ENCODE data around the gene EPN1. TPM values are rescaled to one million over a fixed set of nuclear protein-coding genes. Genes with fewer than 3 reads are reported as not detected.

EPN1 gene
- total RNA-seq, 1 donor from 2014 or later: 117 TPM

GRCh38 chr19:55651236-55651635 lies 23.8 kb upstream of the EPN1 start:
- H3K4me3 ChIP-seq: no peak overlapping the region
- no peak overlapping the region for H3K27ac ChIP-seq
- peaks cover 26% of the 10 kb centered on the region for H3K4me1 ChIP-seq
- H3K36me3 ChIP-seq: no peaks in the 10 kb centered on the region
- no peak for TF ChIP-seq CTCF (IDR thresholded peaks at IDR 0.05)
- H3K27me3 ChIP-seq: no peaks in the 10 kb centered on the region
- intact Hi-C loops (cut with DNase I): no loop called here
- DNase-seq: no peak
- no peak for ATAC-seq
- H3K9me3 ChIP-seq: no peaks in the 10 kb centered on the region

GRCh38 chr19:55652311-55653128 lies 22.5 kb upstream of the EPN1 start:
- intact Hi-C loops (cut with DNase I): no loop called here
- peaks cover 33% of the 10 kb centered on the region for H3K4me1 ChIP-seq
- H3K36me3 ChIP-seq: no peaks in the 10 kb centered on the region
- H3K27ac ChIP-seq: no peak overlapping the region
- H3K4me3 ChIP-seq: no peak overlapping the region
- H3K27me3 ChIP-seq: no peaks in the 10 kb centered on the region
- no peak for TF ChIP-seq CTCF (IDR thresholded peaks at IDR 0.05)
- ATAC-seq: no peak
- H3K9me3 ChIP-seq: no peaks in the 10 kb centered on the region
- no peak for DNase-seq

GRCh38 chr19:55653651-55654322 lies 21.2 kb upstream of the EPN1 start:
- peak; percentile 80 for ATAC-seq

GRCh38 chr19:55654323-55654867 lies 20.6 kb upstream of the EPN1 start:
- DNase-seq: peak; percentile 99
- Histone ChIP-seq H3K27ac (peak overlapping the region; percentile 97), H3K9me3 (no peaks in the 10 kb centered on the region), H3K4me1 (peaks cover 40% of the 10 kb centered on the region), H3K27me3 (no peaks in the 10 kb centered on the region), H3K4me3 (peak overlapping the region; percentile 81), H3K36me3 (peaks cover 4% of the 10 kb centered on the region)
- no peak for TF ChIP-seq CTCF (IDR thresholded peaks at IDR 0.05)
- intact Hi-C loops (cut with DNase I): no loop called here
- peak; percentile 84 for ATAC-seq

More at GRCh38 chr19:55653651-55654322, 21.2 kb upstream of the EPN1 start:
- intact Hi-C loops (cut with DNase I): no loop called here
- TF ChIP-seq CTCF (IDR thresholded peaks at IDR 0.05): peak; percentile 94
- Histone ChIP-seq H3K4me3 (peak overlapping the region; percentile 81), H3K36me3 (no peaks in the 10 kb centered on the region), H3K9me3 (no peaks in the 10 kb centered on the region), H3K27ac (peak overlapping the region; percentile 97), H3K4me1 (peaks cover 41% of the 10 kb centered on the region), H3K27me3 (no peaks in the 10 kb centered on the region)
- DNase-seq: peak; percentile 99

- DNase-seq (peak; percentile 98), ATAC-seq (peak; percentile 80)
- no peaks in the 10 kb centered on the region for H3K27me3 ChIP-seq
- H3K4me1 ChIP-seq: peaks cover 43% of the 10 kb centered on the region
- no peaks in the 10 kb centered on the region for H3K9me3 ChIP-seq
- H3K27ac ChIP-seq: peak within 1 kb of the TSS; percentile 97
- no peak for TF ChIP-seq CTCF (IDR thresholded peaks at IDR 0.05)
- intact Hi-C loops (cut with DNase I): no loop called here
- H3K36me3 ChIP-seq: peaks cover 10% of the 10 kb centered on the region
- peak within 1 kb of the TSS; percentile 81 for H3K4me3 ChIP-seq
These were observed 20.0 kb upstream of the EPN1 start, which contains the start of gene U2AF2 for GRCh38 chr19:55654868-55655647. Gene U2AF2, plus strand, starts transcription at chr19:55655035. Its CDS starts 70 bp downstream, at chr19:55655105.

Data from upper lobe of right lung (tissue), 1 donor.